Activated T-cell treated with anti-CD3 and anti-CD28 coated beads for 1 hour (primary cell): Measurements from ENCODE around the gene LGALS4.
"Not testable (repeated sequence)": the region's sequence is repeated elsewhere in the genome, so short reads cannot be mapped to it uniquely, and the experiment has no call there.

ENCODE experiments used
- DNase-seq: peaks from one replicate; pipeline ENCODE4 v3.0.0-alpha.2; 2020; ENCODE audit warnings: low read depth

Gene LGALS4

GRCh38 chr19:38821230-38821825 is 8.6 kb upstream of the LGALS4 start:
- DNase-seq: not testable (repeated sequence)

- no peak for DNase-seq
Measured at GRCh38 chr19:38819231-38819920, 6.6 kb upstream of the LGALS4 start.

GRCh38 chr19:38817081-38817480 is 4.3 kb upstream of the LGALS4 start:
- DNase-seq: no peak

- no peak for DNase-seq
Measured at GRCh38 chr19:38816131-38816750, 3.5 kb upstream of the LGALS4 start.

- no peak for DNase-seq
Measured at GRCh38 chr19:38815059-38816001, 2.6 kb upstream of the LGALS4 start.

DNA sequence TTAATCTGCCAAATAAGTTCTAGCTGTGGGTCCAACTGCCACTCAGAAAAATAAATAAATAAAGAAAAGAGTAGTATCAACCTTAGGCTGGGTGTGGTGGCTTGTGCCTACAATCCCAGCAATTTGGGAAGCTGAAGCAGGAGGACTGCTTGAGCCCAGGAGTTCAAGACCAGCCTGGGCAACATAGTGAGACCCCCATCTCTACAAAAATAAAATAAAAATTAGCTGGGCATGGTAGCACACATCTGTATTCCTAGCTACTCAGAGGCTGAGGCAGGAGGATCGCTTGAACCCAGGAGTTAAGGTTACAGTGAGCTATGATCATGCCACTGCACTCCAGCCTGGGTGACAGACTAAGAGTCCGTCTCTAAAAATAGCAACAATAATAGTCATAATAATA is 1.2 kb upstream of the LGALS4 start:
- not testable (repeated sequence) for DNase-seq

GRCh38 chr19:38813323-38813722 is 578 bp upstream of the LGALS4 start:
- DNase-seq: no peak

DNA sequence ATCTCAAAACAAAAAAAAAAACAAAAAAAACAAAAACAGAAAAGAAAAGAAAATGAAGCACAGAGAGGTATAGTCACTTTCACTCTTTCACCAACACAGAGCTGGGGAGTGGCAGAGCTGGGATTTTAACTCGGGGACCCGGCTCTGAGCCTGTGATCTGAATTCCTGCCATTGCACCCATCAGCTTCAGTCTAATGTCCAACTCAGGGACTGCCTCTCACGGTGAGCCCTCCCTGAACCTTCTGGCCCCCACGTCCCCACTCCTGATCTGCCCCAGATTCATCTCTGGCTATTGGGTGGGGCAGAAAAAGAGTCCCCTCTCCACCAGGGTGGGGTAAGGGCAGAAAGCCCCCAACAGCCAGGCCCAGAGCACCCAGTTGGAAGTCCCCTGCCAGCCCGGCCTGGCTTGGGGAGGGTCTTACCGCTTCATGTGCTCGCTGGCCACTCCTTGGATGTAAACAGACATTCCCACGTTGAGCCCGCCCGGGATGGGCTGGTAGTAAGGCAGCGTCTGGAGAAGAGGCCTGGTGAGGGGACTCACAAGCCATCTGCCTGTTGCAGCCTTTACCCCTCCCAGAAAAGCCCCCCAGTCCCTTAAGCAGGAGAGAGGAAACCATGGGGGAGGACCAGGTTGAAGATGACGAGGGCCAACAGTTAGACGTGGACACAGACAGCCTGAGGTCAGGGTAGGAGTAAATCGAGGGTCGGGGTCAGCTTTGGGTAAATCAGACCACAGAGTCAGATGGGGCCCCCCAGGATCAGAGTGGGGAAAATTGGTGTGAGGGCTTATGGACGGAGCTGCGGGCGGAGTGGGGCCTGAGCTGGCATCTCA is 520 bp downstream of the LGALS4 start:
- DNase-seq: no peak

GRCh38 chr19:38809592-38810252 is 3.0 kb downstream of the LGALS4 start:
- DNase-seq: no peak

GRCh38 chr19:38808741-38809140 is 4.0 kb downstream of the LGALS4 start:
- DNase-seq: no peak

GRCh38 chr19:38807374-38808098 is 5.2 kb downstream of the LGALS4 start:
- not testable (repeated sequence) for DNase-seq

GRCh38 chr19:38806371-38806770 is 6.4 kb downstream of the LGALS4 start:
- no peak for DNase-seq

DNA sequence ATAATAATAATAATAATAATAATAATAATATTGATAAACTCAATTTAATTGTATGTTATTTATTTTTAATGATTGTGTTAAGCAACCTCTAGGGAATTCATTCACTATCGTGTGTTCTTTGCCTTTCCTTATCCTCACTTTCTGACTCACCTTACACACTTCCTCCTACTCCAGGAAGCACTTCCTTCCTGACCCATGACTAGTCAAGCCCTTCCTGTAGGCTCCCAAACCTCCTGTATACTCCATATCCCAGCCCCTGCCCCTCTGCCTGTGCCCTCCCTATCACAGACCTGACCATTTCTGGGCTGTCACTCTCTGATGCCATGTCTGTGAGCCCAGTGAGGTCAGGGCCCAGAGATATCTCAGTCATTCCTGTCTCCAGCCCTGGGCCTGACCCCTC is 7.6 kb downstream of the LGALS4 start:
- no peak for DNase-seq

DNA sequence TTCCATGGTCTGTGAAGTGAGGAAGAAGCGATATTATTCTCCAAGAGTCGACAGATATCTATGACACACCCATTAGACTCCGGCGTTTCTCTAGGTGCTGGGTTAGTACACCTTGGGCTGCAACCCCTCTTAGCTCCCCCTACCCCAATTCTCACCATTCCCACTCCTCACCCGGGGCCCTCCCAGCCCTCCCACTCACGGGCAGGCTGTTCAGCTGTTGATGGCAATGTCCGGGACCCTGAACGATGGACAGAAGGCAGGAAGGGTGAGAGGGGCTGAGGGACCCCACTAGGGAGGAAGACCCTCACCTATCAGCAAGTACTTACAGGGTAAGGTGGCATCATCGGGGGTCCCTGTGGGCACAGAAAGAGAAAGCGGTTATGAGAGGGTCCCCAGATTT is 9.2 kb downstream of the LGALS4 start:
- DNase-seq: no peak

DNA sequence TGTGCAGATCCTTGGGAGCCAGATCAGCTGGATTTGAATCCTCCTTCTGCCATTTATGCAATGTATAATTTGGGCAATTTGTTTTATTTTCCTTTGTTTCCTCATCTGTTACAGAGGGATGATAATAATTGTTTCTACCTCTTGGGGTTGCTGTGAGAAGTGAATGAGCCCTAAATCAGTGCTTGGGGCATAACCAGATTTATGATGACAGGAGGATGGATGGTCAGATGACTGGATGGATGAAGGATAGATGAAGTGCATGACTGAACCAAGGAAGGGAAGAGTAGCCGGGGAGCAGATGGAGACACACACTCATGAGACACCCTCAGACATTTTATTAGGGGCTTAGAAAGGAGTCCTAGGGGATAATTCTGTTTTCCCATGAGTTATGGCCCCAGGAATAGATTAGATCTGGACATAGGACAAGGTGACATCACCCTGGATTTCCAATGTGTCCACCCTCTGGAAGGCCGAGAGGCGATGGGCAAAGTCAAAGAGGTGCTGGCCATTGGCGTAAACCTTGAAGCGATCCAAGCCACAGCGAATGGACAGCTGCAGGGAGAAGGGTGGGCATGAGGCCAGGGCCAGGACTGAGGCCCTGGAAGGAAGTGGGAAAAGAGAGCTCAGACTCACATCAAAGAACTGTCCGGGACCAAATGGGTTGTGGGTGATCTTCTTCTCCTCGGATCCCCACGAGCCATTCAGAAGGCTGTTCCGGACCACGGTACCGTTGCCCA is 11.2 kb downstream of the LGALS4 start:
- no peak for DNase-seq

GRCh38 chr19:38800577-38801347 is 12.0 kb downstream of the LGALS4 start:
- DNase-seq: no peak

DNA sequence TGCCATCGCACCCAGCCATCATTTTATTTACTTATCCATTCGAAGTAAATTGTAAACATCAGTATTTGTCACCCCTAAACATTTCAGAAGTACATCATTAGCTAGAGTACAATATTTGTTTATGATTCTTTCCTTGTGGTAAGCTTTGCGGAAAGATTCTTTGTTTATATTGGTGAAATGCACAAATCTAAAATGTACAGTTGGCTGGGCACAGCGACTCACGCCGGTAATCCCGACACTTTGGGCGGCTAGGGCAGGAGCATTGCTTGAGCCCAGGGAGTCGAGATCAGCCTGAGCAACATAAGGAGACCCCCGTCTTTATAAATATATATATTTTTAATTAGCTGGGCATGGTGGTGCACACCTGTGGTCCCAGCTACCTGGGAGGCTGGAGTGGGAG is 13.6 kb downstream of the LGALS4 start:
- no peak for DNase-seq

DNA sequence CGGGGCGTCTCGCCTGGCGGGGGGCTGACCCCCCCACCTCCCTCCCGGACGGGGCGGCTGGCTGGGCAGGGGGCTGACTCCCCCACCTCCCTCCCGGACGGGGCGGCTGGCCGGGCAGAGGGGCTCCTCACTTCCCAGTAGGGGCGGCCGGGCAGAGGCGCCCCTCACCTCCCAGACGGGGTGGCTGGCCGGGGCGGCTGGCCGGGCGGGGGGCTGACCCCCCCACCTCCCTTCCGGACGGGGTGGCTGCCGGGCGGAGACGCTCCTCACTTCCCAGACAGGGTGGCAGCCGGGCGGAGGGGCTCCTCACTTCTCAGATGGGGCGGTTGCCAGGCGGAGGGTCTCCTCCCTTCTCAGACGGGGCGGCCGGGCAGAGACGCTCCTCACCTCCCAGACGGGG is 15.0 kb downstream of the LGALS4 start:
- not testable (repeated sequence) for DNase-seq

DNA sequence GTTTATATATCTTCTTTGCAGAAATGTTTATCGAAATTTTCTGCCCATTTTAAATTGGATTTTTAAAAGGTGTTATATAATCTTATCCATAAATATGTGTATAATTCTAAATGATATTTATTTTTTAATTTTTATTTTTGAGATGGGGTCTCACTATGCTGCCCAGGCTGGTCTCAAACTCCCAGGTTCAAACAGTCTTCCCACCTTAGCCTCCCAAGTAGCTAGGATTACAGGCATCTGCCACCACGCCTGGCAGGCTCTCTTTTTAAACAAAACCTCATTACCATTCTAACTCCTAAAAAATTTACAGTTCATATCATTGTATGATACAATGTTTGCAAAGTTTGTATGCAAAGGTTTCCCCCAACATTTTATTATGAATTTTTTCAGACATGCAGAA is 16.6 kb downstream of the LGALS4 start:
- no peak for DNase-seq
